ENCODE data around the gene TBL1X.
"Not testable (repeated sequence)": the region's sequence is repeated elsewhere in the genome, so short reads cannot be mapped to it uniquely, and the experiment has no call there.

Gene TBL1X

DNA sequence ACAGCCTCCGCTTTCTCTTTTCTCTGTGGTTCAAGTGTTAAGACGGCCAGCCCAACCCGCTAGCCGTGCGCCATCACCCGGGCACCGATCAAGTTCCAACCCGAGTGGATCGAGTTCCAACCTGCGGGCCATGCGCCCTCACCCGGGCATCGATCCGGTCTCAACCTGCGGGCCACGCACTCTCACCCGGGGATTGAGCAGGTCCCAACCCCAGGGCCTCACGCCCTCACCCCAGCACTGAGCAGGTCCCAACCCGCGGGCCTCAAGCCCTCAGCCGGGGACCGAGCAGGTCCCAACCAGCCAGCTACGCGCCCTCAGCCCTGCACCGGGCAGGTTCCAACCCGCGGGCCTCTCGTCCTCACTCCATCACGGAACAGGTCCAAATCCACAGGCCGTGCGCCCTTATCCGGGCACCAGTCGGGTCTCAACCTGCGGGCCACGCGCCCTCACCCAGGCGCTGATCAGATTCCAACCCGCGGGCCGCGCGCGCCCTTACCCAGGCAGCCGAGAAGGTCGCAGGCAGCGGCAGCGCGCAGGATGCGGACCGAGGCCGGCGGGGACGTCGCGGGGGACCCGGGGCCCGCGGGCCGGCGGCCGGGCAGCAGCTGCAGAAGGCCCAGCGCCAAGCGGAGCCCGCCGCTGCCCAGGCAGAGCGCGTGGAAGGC is 300.3 kb downstream of the TBL1X start:
- no peak for DNase-seq (ENCODE audit: low read depth in 2 of 2)

DNA sequence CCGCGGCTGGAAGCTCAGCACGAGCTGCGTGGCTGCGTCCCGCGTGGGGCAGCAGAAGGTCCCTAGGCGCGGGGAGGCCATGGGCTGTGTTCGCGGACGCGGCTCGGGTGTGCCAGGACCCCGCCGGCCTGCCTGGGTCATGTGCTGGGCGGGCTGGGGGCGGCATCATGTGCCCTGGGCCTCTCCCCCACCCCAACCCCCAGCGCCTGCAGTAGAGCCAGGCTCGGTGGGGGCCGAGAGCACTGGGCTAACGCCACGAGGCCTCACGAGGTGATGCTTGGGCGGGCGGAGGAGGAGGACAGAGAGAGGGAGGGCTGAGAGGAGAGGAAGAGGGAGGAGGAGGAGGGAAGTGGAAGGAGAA is 300.9 kb downstream of the TBL1X start, which contains the start of gene GPR143:
GPR143 (minus strand) TSS at position 111 of the 361 bp plus-strand sequence; CDS start at position 81, 30 bp downstream.
- no peak for DNase-seq (ENCODE audit: low read depth in 2 of 2)

DNA sequence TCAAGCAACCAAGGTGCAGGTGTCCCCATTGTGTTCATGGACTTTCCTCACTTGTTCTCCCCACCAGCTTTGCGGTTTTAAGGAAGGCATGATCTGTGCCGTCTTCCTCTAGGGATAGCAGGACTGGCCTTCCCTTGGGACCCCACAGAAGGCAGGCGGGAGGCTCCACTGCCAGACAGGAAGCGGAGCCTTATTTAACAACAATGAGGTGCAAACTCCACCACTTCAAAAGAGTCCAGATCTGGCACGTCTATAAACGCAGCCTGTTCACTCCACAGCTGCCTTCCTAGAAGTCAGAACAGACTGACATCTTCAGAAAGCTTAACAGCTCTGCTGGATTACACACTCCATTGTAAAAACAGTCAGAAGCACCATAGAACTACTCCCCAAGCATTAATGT is 302.5 kb downstream of the TBL1X start:
- DNase-seq (ENCODE audit: low read depth in 2 of 2): no peak

DNA sequence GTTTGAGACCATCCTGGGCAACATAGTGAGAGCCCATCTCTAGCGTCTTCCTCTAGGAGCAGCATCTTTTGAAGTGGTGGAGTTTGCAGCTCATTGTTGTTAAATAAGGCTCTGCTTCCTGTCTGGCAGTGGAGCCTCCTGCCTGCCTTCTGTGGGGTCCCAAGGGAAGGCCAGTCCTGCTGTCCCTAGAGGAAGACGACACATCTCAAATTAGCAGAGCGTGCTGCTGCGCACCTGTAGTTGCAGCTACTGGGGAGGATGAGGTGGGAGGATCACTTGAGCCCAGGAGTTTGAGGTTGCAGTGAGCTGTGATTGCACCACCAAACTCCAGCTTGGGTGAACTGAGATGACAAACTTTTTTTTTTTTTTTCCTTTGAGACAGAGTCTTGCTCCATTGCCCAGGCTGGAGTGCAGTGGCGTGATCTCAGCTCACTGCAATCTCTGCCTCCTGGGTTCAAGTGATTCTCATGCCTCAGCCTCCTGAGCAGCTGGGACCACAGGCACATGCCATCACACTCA is 303.5 kb downstream of the TBL1X start:
- not testable (repeated sequence) for DNase-seq (ENCODE audit: low read depth in 2 of 2)

DNA sequence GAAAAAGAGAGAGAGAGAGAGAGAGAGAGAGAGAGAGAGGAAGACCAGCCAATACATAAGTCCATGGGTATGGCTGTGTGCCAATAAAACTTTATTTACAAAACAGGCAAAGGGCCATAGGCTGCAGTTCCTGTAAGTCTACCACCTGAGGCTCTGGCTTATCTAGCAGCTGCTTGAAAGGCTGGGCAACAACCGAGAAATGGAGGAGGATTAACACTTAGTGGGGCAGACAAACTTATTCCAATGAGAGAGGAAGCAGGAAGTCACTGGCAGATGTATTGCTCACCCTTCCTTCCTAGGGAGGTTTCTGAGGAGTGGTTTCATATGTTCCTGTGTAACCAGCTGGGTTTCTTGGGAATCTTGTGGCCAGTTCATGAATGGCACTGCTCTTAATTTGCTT is 305.5 kb downstream of the TBL1X start:
- DNase-seq (ENCODE audit: low read depth in 2 of 2): no peak

DNA sequence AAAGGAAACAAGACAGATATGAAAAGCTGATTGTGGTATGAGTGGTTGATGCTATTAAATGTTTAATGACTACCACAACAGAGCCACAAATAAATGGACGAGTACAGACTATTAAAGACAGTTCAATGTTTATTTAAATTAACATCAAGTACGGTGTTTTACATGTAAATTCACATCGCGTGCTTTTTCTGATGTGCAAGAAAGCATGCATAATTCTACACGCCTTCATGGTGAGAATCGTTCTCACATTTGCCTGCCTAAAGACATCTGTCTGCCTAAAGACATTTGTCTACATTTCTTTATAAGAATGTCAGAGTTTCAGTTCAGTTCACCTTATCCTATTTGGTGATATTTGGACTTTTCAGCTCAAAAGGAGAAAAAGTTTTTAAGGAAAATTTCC is 308.1 kb downstream of the TBL1X start:
- no peak for DNase-seq (ENCODE audit: low read depth in 2 of 2)

DNA sequence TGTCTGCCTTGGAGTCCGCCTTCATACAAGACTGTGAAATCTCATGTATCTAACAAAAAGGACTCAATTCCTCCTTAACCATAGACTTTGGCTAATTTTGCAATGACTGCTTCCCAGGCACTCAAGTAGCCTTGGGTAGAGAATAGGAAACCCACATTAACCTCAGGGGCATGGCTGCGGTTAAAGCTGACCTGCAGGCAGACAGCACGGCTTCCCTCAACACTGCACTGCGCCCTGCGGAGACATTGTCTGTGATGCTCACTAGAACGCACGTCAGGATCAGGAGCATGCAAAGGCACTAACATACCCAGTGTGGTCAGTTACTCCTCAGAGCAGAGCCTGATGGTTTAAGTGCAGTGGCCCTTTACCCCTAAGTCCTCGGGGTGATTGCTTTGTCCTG is 311.1 kb downstream of the TBL1X start:
- DNase-seq (ENCODE audit: low read depth in 2 of 2): no peak

DNA sequence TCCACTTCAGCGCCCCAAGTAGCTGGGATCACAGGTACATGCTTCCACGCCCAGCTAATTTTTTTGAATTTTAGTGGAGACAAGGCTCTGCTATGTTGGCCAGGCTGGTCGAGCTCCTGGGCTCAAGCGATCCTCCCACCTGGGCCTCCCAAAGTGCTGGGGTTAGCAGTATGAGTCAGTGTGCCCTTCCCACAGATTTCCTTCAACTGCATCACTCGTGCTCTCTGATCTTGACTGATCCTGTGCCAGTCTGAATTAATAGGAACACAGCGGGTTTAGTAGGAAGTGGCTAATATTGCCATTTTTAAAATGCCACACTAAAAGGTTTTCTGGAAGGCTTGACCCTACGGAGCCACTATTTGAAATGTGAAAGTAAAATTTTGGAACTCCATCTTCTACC is 317.1 kb downstream of the TBL1X start:
- DNase-seq (ENCODE audit: low read depth in 2 of 2): no peak

DNA sequence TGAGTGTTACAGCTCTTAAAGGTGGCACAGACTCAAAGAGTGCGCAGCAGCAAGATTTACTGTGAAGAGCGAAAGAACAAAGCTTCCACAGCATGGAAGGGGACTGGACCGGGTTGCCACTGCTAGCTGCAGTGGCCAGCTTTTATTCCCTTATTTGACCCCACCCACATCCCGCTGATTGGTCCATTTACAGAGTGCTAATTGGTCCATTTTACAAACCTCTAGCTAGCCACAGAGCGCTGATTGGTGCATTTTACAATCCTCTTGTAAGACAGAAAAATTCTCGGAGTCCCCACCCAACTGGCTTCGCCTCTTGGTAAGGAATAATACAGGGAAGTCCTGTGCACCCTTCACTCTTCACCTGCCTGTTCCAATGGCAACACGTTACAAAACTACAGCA is 319.5 kb downstream of the TBL1X start:
- no peak for DNase-seq (ENCODE audit: low read depth in 2 of 2)

GRCh38 chrX:9785254-9785943 is 320.5 kb downstream of the TBL1X start:
- no peak for DNase-seq (ENCODE audit: low read depth in 2 of 2)

- no peak for DNase-seq (ENCODE audit: low read depth in 2 of 2)
These were observed 321.3 kb downstream of the TBL1X start, which contains the start of gene SHROOM2 for GRCh38 chrX:9785944-9786797. Gene SHROOM2 (plus strand): TSS chrX:9786429. CDS start chrX:9786546, 117 bp downstream.

- DNase-seq (ENCODE audit: low read depth in 2 of 2): no peak
These were observed 322.2 kb downstream of the TBL1X start for GRCh38 chrX:9786798-9787635.

DNA sequence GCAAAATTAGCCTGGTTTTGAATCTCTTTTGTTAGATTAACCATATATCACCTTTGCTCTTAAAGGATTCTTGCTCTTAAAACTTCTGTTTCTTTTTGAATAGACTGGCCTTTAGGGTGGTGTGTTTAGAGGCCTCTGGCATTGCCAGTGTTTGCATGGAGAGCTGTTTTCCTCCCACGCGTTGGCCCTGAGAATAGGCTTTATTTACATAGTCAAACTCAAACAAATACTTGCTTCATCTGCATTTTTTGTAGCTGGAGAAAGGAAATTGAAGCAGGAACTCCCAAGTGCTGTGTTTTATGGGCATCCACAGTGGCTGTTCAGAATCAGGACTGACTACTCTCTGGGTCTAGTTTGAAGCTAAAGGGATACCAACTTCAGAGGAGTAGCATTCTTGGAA is 324.1 kb downstream of the TBL1X start:
- no peak for DNase-seq (ENCODE audit: low read depth in 2 of 2)

- DNase-seq (ENCODE audit: low read depth in 2 of 2): no peak
These were observed 324.7 kb downstream of the TBL1X start for GRCh38 chrX:9789555-9789954.

Measured in stimulated activated CD8-positive, alpha-beta memory T cell treated with anti-CD3 and anti-CD28 coated beads, Interleukin-15, amount 100 ng/mL, for 48 hours (primary cell).